IPS-15b (cell line): ENCODE results near the gene FAM171A1.
"Not testable (repeated sequence)": the region's sequence is repeated elsewhere in the genome, so short reads cannot be mapped to it uniquely, and the experiment has no call there.

Source experiments
- H3K27me3 ChIP-seq: one replicate; pipeline ENCODE4 v1.6.1; 2013; ENCODE audit warnings: low read length; ENCODE audit not compliant: control insufficient read depth, insufficient read depth
- H3K36me3 ChIP-seq: one replicate; pipeline ENCODE4 v1.6.1; 2013; ENCODE audit warnings: low read length; ENCODE audit not compliant: control insufficient read depth, insufficient read depth
- H3K4me1 ChIP-seq: one replicate; pipeline ENCODE4 v1.6.1; 2013; ENCODE audit warnings: mild to moderate bottlenecking, low read length; ENCODE audit not compliant: control insufficient read depth, insufficient read depth
- H3K4me3 ChIP-seq: one replicate; pipeline ENCODE4 v1.5.1; 2013; ENCODE audit warnings: low read depth, low read length
- H3K9ac ChIP-seq: one replicate; pipeline ENCODE4 v1.6.1; 2013; ENCODE audit warnings: low read depth, mild to moderate bottlenecking, low read length
- H3K9me3 ChIP-seq: one replicate; pipeline ENCODE4 v1.6.1; 2013; ENCODE audit warnings: mild to moderate bottlenecking, low read length; ENCODE audit not compliant: control insufficient read depth, insufficient read depth

FAM171A1 gene

GRCh38 chr10:15393139-15393825 lies 22.2 kb upstream of the FAM171A1 start:
- no peak overlapping the region for H3K9ac ChIP-seq
- no peak overlapping the region for H3K4me3 ChIP-seq
- H3K9me3 ChIP-seq, result no peaks in the 10 kb centered on the region
- no peaks in the 10 kb centered on the region for H3K27me3 ChIP-seq
- H3K36me3 ChIP-seq, result no peaks in the 10 kb centered on the region
- no peaks in the 10 kb centered on the region for H3K4me1 ChIP-seq

DNA sequence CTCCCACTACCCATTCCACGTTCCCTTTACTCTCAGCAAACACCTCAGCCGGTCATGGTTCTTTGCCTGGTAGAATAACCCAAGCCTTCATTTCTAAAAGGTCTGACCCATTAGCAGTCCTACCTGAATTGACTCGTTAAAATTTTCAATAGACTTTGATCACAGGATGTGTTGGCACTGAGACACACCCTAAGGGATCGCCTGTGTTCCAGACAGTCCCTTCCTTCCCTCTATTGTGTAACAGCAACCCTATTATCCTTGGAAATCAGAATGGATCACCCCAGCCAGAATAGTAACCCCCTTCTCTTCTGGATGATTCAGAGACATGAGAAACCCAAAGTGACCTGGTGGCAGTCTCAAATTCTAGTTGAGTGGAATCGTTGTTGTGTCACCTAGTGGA lies 20.4 kb upstream of the FAM171A1 start:
- no peaks in the 10 kb centered on the region for H3K4me1 ChIP-seq
- H3K36me3 ChIP-seq, result no peaks in the 10 kb centered on the region
- H3K9ac ChIP-seq, result no peak overlapping the region
- no peak overlapping the region for H3K4me3 ChIP-seq
- H3K27me3 ChIP-seq, result no peaks in the 10 kb centered on the region
- H3K9me3 ChIP-seq, result no peaks in the 10 kb centered on the region

DNA sequence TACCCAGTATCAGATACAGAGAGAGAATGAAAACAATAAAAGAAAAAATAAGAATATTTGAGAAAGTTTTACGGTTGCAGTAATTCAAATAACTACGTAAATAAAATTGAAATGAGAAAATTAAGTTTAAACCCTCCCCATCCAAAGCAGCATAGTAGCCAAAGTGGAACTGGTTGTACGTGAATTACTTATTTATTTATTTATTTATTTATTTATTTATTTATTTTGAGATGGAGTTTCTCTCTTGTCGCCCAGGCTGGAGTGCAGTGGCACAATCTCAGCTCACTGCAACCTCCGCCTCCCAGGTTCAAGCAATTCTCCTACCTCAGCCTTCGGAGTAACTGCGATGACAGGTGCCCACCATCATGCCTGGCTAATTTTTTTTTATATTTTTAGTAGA lies 17.1 kb upstream of the FAM171A1 start:
- not testable (repeated sequence) for H3K36me3 ChIP-seq, H3K27me3 ChIP-seq, H3K4me1 ChIP-seq, H3K9me3 ChIP-seq, H3K9ac ChIP-seq, H3K4me3 ChIP-seq

DNA sequence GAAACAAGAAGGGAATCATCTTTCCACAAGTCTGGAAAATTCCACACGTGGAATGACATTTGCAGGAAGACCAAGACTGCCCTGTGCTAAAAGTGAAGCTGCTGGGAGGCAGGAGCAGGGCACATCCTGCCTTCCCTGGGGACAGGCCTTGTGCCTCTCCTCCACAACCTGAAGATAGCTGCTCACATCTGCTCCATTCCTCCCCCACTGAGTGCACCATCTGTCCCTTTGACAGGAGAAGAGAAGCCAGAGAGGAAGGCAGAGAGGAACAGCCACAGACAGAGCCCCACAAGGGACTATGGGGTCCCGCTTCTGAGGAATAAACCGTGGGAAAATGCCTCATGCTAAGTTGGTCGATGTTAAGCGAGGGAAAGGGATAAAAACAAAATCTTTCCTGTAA lies 15.9 kb upstream of the FAM171A1 start:
- no peaks in the 10 kb centered on the region for H3K27me3 ChIP-seq
- no peaks in the 10 kb centered on the region for H3K9me3 ChIP-seq
- H3K4me1 ChIP-seq, result no peaks in the 10 kb centered on the region
- no peak overlapping the region for H3K9ac ChIP-seq
- H3K36me3 ChIP-seq, result no peaks in the 10 kb centered on the region
- H3K4me3 ChIP-seq, result no peak overlapping the region

- H3K36me3 ChIP-seq, result no peaks in the 10 kb centered on the region
- H3K4me3 ChIP-seq, result no peak overlapping the region
- H3K27me3 ChIP-seq, result no peaks in the 10 kb centered on the region
- H3K9ac ChIP-seq, result no peak overlapping the region
- no peaks in the 10 kb centered on the region for H3K4me1 ChIP-seq
- no peaks in the 10 kb centered on the region for H3K9me3 ChIP-seq
Measured at GRCh38 chr10:15385552-15386455, 14.7 kb upstream of the FAM171A1 start.

DNA sequence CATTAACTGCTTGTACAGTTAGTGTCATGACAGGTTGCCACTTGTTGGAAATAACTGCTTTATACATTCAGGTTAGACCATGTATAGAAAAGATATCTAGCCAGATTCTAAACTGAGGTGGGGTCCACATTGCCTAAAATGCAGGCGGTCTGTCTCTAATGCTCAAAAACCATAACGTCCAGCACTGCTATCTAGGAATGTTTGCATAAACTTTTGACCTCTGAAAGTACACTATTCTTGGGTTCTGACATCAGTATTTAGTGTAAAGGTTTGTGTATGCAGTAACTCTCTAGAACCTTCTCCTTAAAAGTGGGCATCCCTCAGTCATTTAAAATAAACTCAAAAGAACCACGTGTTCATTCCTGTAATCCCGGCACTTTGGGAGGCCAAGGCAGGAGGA lies 10.3 kb upstream of the FAM171A1 start:
- Histone ChIP-seq H3K27me3 (no peaks in the 10 kb centered on the region), H3K36me3 (no peaks in the 10 kb centered on the region), H3K4me1 (no peaks in the 10 kb centered on the region), H3K9ac (no peak overlapping the region), H3K4me3 (no peak overlapping the region), H3K9me3 (no peaks in the 10 kb centered on the region)

DNA sequence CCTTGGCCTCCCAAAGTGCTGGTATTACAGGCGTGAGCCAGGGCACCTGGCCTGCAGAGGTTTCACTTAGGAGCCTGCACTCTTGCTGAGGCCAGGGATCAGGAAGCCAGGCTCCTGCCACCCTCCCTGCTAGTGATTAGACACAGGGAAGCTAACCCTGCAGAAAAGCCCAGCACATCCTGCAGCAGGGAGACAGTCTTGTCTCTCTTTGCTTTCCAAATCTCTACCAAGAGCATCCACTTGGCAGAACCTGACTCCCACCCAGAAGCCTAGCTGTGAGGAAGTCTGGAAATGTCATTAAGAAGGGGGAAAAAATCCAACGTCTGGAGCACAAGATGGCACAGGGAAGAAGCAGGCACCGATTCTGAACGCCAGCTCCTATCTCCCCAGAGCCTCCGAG lies 8.0 kb upstream of the FAM171A1 start:
- Histone ChIP-seq H3K9me3 (no peaks in the 10 kb centered on the region), H3K27me3 (no peaks in the 10 kb centered on the region), H3K36me3 (no peaks in the 10 kb centered on the region), H3K4me3 (no peak overlapping the region), H3K9ac (no peak overlapping the region), H3K4me1 (peaks cover 2% of the 10 kb centered on the region)

DNA sequence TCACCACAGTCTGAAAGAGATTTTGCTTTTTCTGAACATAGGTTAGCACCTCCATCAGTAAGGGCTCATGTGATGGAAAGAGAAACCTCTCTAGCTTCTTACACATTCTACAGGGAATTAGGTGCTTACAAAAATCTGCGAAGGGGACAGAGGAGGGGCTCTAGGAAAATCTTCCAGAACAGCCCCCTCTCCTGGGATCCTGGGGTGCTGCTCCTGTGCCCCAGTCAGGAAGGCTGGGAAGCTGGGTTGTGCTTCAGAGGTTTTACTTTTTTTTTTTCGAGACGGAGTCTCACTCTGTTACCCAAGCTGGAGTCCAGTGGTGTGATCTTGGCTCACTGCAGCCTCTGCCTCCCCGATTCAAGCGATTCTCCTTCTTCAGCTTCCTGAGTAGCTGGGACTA lies 7.5 kb upstream of the FAM171A1 start:
- H3K36me3 ChIP-seq, result no peaks in the 10 kb centered on the region
- no peaks in the 10 kb centered on the region for H3K27me3 ChIP-seq
- no peaks in the 10 kb centered on the region for H3K9me3 ChIP-seq
- H3K9ac ChIP-seq, result no peak overlapping the region
- no peak overlapping the region for H3K4me3 ChIP-seq
- H3K4me1 ChIP-seq, result peaks cover 2% of the 10 kb centered on the region

GRCh38 chr10:15374566-15374965 lies 3.5 kb upstream of the FAM171A1 start:
- Histone ChIP-seq H3K9ac (no peak overlapping the region), H3K36me3 (no peaks in the 10 kb centered on the region), H3K9me3 (no peaks in the 10 kb centered on the region), H3K4me1 (peaks cover 2% of the 10 kb centered on the region), H3K27me3 (peaks cover 10% of the 10 kb centered on the region), H3K4me3 (no peak overlapping the region)

DNA sequence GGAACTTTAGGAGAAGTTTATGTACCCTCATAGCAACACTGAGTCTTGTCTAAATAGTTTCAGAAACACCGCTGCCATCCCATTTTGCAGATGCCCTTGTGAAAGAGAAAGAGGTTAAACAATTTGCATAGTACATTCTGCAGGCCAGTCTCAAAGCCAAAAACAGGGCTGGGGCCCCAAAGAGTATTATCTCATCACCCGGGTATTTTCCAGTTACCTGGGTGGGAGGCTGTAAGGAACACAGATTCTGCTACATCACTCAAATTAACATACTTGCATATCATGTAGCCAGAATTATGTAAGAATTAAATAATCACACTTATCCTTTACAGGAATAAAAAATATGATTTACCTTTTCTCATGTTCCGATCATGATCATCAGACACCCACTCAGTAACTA lies 3.1 kb upstream of the FAM171A1 start:
- H3K9ac ChIP-seq, result no peak overlapping the region
- peaks cover 13% of the 10 kb centered on the region for H3K27me3 ChIP-seq
- no peak overlapping the region for H3K4me3 ChIP-seq
- H3K36me3 ChIP-seq, result no peaks in the 10 kb centered on the region
- H3K9me3 ChIP-seq, result no peaks in the 10 kb centered on the region
- H3K4me1 ChIP-seq, result peaks cover 2% of the 10 kb centered on the region

GRCh38 chr10:15373199-15373598 lies 2.1 kb upstream of the FAM171A1 start:
- H3K9ac ChIP-seq, result no peak overlapping the region

More at GRCh38 chr10:15373199-15373598, 2.1 kb upstream of the FAM171A1 start:
- Histone ChIP-seq H3K36me3 (no peaks in the 10 kb centered on the region), H3K9me3 (no peaks in the 10 kb centered on the region), H3K4me3 (no peak overlapping the region), H3K4me1 (peaks cover 2% of the 10 kb centered on the region), H3K27me3 (peaks cover 16% of the 10 kb centered on the region)
